ENCODE results near the gene SLC9C1.
A peak's percentile ranks its signal among the peaks of the same experiment; 100 is the strongest.

SLC9C1 gene

DNA sequence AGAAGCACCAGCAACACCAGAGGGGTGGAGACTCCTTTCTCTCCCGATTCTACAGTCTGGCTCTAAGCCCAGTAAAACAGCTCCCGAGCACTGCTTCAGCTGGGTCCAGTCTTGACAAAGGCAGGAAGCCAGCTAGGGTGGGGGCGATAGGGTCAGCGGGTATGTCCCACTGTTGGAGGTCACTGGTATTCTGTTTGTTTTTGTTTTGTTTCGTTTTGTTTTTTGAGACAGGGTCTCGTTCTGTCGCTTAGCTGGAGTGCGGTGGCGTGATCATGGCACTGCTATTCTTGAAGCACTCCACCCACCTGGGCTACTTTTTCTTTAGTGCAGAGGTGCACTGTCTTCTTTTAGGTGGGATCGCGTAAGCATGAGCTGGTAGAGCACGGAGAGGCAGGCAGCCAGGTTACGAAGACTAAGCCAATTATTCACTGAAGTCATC, 177.2 kb downstream of the SLC9C1 start:
- no peak for TF ChIP-seq CTCF (conservative IDR thresholded peaks at IDR 0.05)
- no peak overlapping the region; the same call in 1 of the 2 replicates for H3K27ac ChIP-seq

- TF ChIP-seq CTCF (conservative IDR thresholded peaks at IDR 0.05): no peak
- H3K27ac ChIP-seq: no peak overlapping the region; the same call in 1 of the 2 replicates
Observed at GRCh38 chr3:112115806-112116383, 178.1 kb downstream of the SLC9C1 start.

- no peak for TF ChIP-seq CTCF (conservative IDR thresholded peaks at IDR 0.05)
- no peak overlapping the region for H3K27ac ChIP-seq
Observed at GRCh38 chr3:112115161-112115739, 178.8 kb downstream of the SLC9C1 start.

GRCh38 chr3:112114576-112115160, 179.3 kb downstream of the SLC9C1 start:
- H3K27ac ChIP-seq: no peak overlapping the region
- TF ChIP-seq CTCF (conservative IDR thresholded peaks at IDR 0.05): no peak

DNA sequence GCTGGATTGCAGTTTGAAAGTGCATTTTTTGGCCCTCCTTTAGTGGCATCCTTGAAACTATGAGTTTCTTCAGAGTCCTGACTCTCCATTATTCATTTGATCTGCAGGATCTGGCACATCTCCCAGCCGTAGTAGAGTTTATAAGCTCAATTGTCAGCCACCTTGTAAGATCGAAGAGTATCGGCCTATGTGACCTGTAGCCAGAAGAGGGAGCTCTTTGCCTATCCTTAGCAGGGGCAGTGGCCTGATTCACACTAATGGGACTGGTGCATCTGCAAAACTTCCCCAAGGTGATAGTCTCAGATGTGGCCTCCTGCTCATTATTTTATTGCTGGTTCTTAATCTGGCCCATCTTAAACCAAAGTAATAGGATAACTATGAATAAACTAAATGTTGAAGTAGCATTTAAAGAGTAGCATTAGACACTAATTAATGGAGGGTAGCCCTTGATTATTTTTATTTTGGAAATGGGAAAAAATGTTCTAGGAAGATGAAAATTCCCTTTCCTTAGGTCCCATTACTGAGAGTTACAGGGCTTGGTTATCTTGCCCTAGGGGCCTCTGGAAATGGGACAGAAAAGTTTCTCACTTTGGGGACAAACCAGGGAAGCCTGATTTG, 182.1 kb downstream of the SLC9C1 start:
- TF ChIP-seq CTCF (conservative IDR thresholded peaks at IDR 0.05): peak; percentile 90
- peak overlapping the region; percentile 82; the same call in 1 of the 2 replicates for H3K27ac ChIP-seq

- peak overlapping the region; percentile 82 for H3K27ac ChIP-seq
- no peak for TF ChIP-seq CTCF (conservative IDR thresholded peaks at IDR 0.05)
Observed at GRCh38 chr3:112109322-112109721, 184.7 kb downstream of the SLC9C1 start.

GRCh38 chr3:112104774-112105173, 189.2 kb downstream of the SLC9C1 start:
- H3K27ac ChIP-seq: no peak overlapping the region
- no peak for TF ChIP-seq CTCF (conservative IDR thresholded peaks at IDR 0.05)

Data from VCaP (cell line).